G401.6 (cell line): ENCODE data around the gene PROC.

Experiments
- FAIRE-seq: peaks from 2 replicates; lab custom pipeline; 2012; peaks lifted over from hg19 to GRCh38; lab: Jason Lieb, UNC

PROC gene

GRCh38 chr2:127414638-127415592 is 3.3 kb upstream of the PROC start:
- no peak for FAIRE-seq

DNA sequence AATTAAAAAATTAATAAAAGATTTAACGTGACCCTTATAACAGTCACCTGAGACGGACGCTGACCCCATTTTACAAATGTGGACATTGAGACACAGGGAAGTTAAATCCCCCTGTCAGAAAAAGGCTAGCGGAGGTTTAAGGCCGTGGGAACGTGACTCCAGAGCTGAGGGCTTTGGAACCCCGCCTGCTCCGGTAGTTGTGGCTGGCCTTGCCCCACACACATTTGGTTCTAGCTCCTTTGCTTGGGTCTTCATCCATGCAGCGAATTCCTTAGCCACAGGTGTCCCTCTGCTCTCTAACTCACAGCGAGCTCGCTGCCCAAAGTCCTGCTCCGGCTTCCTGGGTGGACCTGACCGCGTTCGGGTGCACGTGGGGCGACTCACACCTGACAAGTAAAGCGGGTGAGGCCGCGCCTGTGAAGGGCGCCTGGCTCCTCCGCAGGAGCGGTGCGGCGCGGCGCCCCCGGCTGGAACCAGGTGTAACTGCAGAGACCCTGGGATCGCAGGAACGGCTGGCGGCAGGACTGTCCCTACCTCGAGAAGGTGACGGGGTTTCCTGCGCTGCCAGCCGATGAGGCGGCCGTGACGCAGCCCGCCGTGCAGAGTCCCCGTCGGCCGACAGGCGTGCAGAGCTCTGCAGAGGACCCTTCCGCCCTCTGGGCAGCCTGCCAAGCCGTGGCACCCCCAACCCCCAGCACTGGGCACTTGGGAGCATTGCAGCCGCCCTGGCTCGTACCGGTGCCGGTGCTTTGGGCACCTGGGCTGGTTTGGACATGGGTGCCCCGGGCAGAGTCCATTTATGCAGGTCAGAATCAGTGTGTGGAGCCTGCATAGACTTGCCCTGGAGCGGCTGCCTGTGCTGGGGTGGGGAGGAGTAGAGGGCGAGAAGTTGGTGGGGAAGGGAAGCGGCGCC is 2.4 kb upstream of the PROC start:
- no peak for FAIRE-seq

GRCh38 chr2:127416506-127417001 is 1.7 kb upstream of the PROC start:
- no peak for FAIRE-seq

- no peak for FAIRE-seq
These were observed 821 bp upstream of the PROC start for GRCh38 chr2:127417406-127417805.

DNA sequence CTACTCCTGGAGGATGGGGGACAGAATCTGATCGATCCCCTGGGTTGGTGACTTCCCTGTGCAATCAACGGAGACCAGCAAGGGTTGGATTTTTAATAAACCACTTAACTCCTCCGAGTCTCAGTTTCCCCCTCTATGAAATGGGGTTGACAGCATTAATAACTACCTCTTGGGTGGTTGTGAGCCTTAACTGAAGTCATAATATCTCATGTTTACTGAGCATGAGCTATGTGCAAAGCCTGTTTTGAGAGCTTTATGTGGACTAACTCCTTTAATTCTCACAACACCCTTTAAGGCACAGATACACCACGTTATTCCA is 844 bp downstream of the PROC start:
- no peak for FAIRE-seq

GRCh38 chr2:127419448-127420038 is 1.3 kb downstream of the PROC start:
- FAIRE-seq, result no peak

- FAIRE-seq, result no peak
These were observed 2.0 kb downstream of the PROC start for GRCh38 chr2:127420039-127420864.

- no peak for FAIRE-seq
These were observed 3.0 kb downstream of the PROC start for GRCh38 chr2:127421116-127421800.

GRCh38 chr2:127421871-127422558 is 3.8 kb downstream of the PROC start:
- FAIRE-seq, result no peak

GRCh38 chr2:127422559-127423477 is 4.6 kb downstream of the PROC start:
- no peak for FAIRE-seq

- FAIRE-seq, result no peak
These were observed 5.2 kb downstream of the PROC start for GRCh38 chr2:127423478-127423843.

- no peak for FAIRE-seq
These were observed 5.7 kb downstream of the PROC start for GRCh38 chr2:127423880-127424279.

GRCh38 chr2:127424598-127425520 is 6.6 kb downstream of the PROC start:
- no peak for FAIRE-seq

DNA sequence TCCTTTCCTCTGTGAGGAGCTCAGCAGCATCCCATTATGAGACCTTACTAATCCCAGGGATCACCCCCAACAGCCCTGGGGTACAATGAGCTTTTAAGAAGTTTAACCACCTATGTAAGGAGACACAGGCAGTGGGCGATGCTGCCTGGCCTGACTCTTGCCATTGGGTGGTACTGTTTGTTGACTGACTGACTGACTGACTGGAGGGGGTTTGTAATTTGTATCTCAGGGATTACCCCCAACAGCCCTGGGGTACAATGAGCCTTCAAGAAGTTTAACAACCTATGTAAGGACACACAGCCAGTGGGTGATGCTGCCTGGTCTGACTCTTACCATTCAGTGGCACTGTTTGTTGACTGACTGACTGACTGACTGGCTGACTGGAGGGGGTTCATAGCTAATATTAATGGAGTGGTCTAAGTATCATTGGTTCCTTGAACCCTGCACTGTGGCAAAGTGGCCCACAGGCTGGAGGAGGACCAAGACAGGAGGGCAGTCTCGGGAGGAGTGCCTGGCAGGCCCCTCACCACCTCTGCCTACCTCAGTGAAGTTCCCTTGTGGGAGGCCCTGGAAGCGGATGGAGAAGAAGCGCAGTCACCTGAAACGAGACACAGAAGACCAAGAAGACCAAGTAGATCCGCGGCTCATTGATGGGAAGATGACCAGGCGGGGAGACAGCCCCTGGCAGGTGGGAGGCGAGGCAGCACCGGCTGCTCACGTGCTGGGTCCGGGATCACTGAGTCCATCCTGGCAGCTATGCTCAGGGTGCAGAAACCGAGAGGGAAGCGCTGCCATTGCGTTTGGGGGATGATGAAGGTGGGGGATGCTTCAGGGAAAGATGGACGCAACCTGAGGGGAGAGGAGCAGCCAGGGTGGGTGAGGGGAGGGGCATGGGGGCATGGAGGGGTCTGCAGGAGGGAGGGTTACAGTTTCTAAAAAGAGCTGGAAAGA is 7.6 kb downstream of the PROC start:
- no peak for FAIRE-seq

GRCh38 chr2:127426501-127427354 is 8.5 kb downstream of the PROC start:
- FAIRE-seq, result no peak

GRCh38 chr2:127427376-127428056 is 9.3 kb downstream of the PROC start:
- FAIRE-seq, result no peak
